ENCODE measurements around the gene ARHGAP9. TPM values are rescaled to one million over a fixed set of nuclear protein-coding genes. Genes with fewer than 3 reads are reported as not detected.

The ARHGAP9 gene
- total and polyA plus RNA-seq, 5 donors from 2014 or later = 173 to 403 (median 187) TPM

DNA sequence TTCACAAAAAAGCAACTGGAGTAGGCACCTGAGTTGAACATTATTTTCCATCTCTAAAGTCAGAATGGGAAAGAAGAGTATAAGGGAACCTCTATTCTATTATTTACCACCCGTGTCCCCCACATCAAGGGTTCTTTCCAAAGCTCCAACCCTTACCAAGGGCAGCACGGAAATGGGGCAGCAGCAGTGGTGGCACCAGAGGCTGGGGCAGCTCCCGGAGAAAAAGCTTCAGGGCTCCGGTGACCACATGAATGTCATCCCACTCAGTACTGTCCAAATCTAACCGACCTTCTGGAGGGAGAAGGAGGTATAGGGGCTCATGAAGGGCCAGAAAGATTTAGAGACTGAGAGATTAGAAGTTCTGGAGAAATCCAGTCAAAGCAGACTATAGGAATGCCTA lies 5.8 kb downstream of the ARHGAP9 start:
- DNase-seq (no peak), ATAC-seq (ENCODE audit: low read depth in 2 of 2) (no peak)
- peak overlapping the region; percentile 14 for H3K27ac ChIP-seq (ENCODE audit: insufficient read depth, low read length, poor library complexity, severe bottlenecking)
- peaks cover 45% of the 10 kb centered on the region for H3K36me3 Mint-ChIP-seq
- H3K4me1 ChIP-seq (ENCODE audit: control insufficient read depth, insufficient read depth, low read length, poor library complexity, severe bottlenecking) = peaks cover 71% of the 10 kb centered on the region
- H3K4me3 Mint-ChIP-seq = peak overlapping the region; percentile 82 to 89 (median 86)
- no peaks in the 10 kb centered on the region for H3K27me3 Mint-ChIP-seq
- H3K36me3 ChIP-seq (ENCODE audit: control insufficient read depth, insufficient read depth, low read length) = peaks cover 64% of the 10 kb centered on the region
- H3K9me3 Mint-ChIP-seq = no peaks in the 10 kb centered on the region
- H3K9me3 ChIP-seq (ENCODE audit: control insufficient read depth in 2 of 2, low read length in 2 of 2) = no peaks in the 10 kb centered on the region
- no peak overlapping the region for H3K4me3 ChIP-seq (ENCODE audit: low read depth, low read length)
- peaks cover 8 to 75% (median 51%) of the 10 kb centered on the region in 4 donors for H3K4me1 Mint-ChIP-seq
- no peaks in the 10 kb centered on the region for H3K27me3 ChIP-seq (ENCODE audit: control insufficient read depth, insufficient read depth, low read length)
- peak overlapping the region; percentile 39 to 97 (median 83) for H3K27ac Mint-ChIP-seq

- H3K27ac ChIP-seq (ENCODE audit: insufficient read depth, low read length, poor library complexity, severe bottlenecking) = no peak overlapping the region
- peaks cover 3 to 71% (median 47%) of the 10 kb centered on the region in 4 donors for H3K4me1 Mint-ChIP-seq
- no peak for ATAC-seq (ENCODE audit: low read depth in 2 of 2)
- H3K36me3 ChIP-seq (ENCODE audit: control insufficient read depth, insufficient read depth, low read length) = peaks cover 65% of the 10 kb centered on the region
- peaks cover 41% of the 10 kb centered on the region for H3K36me3 Mint-ChIP-seq
- no peak for DNase-seq
- no peaks in the 10 kb centered on the region for H3K27me3 ChIP-seq (ENCODE audit: control insufficient read depth, insufficient read depth, low read length)
- H3K4me3 ChIP-seq (ENCODE audit: low read depth, low read length) = no peak overlapping the region
- peak overlapping the region in 3 of 4 donors; percentile 82 to 89 (median 84) for H3K4me3 Mint-ChIP-seq
- H3K9me3 Mint-ChIP-seq = no peaks in the 10 kb centered on the region
- no peaks in the 10 kb centered on the region for H3K9me3 ChIP-seq (ENCODE audit: control insufficient read depth in 2 of 2, low read length in 2 of 2)
- H3K27me3 Mint-ChIP-seq = no peaks in the 10 kb centered on the region
- H3K4me1 ChIP-seq (ENCODE audit: control insufficient read depth, insufficient read depth, low read length, poor library complexity, severe bottlenecking) = peaks cover 66% of the 10 kb centered on the region
- H3K27ac Mint-ChIP-seq = peak overlapping the region; percentile 13 to 97 (median 83)
Observed at GRCh38 chr12:57473392-57473791, 6.3 kb downstream of the ARHGAP9 start.

GRCh38 chr12:57472391-57472790 lies 7.3 kb downstream of the ARHGAP9 start:
- no peaks in the 10 kb centered on the region for H3K9me3 Mint-ChIP-seq
- Histone ChIP-seq H3K27ac (ENCODE audit: insufficient read depth, low read length, poor library complexity, severe bottlenecking) (peak overlapping the region; percentile 38), H3K4me3 (ENCODE audit: low read depth, low read length) (no peak overlapping the region), H3K36me3 (ENCODE audit: control insufficient read depth, insufficient read depth, low read length) (peaks cover 72% of the 10 kb centered on the region), H3K27me3 (ENCODE audit: control insufficient read depth, insufficient read depth, low read length) (no peaks in the 10 kb centered on the region), H3K4me1 (ENCODE audit: control insufficient read depth, insufficient read depth, low read length, poor library complexity, severe bottlenecking) (peaks cover 56% of the 10 kb centered on the region), H3K9me3 (ENCODE audit: control insufficient read depth in 2 of 2, low read length in 2 of 2) (no peaks in the 10 kb centered on the region)
- H3K4me3 Mint-ChIP-seq = peak overlapping the region in 3 of 4 donors; percentile 11 to 89 (median 46)
- peaks cover 47% of the 10 kb centered on the region for H3K36me3 Mint-ChIP-seq
- H3K27ac Mint-ChIP-seq = peak overlapping the region; percentile 43 to 84 (median 49)
- H3K27me3 Mint-ChIP-seq = no peaks in the 10 kb centered on the region
- ATAC-seq (ENCODE audit: low read depth in 2 of 2) = no peak
- no peak for DNase-seq
- H3K4me1 Mint-ChIP-seq = peaks cover 0 to 70% (median 48%) of the 10 kb centered on the region in 4 donors

DNA sequence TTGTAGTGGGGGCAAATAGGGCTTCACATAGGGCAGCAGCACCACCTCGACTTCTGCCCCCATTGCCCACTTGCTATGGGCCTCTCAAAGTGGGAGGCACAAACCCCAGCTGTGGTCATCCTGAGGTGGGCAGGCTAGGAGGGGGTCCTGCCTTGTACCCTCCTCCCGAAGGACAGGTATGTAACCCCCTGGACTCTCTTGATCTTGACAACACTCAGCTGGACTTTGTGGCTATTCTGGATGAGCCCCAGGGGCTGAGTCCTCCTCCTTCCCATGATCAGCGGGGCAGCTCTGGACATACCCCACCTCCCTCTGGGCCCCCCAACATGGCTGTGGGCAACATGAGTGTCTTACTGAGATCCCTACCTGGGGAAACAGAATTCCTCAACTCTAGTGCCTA lies 8.0 kb downstream of the ARHGAP9 start:
- ATAC-seq (ENCODE audit: low read depth in 2 of 2) = no peak
- peaks cover 75% of the 10 kb centered on the region for H3K36me3 ChIP-seq (ENCODE audit: control insufficient read depth, insufficient read depth, low read length)
- peaks cover 48% of the 10 kb centered on the region for H3K4me1 ChIP-seq (ENCODE audit: control insufficient read depth, insufficient read depth, low read length, poor library complexity, severe bottlenecking)
- Mint-ChIP-seq H3K27me3 (no peaks in the 10 kb centered on the region), H3K4me1 (peaks cover 0 to 63% (median 43%) of the 10 kb centered on the region in 4 donors), H3K4me3 (peak overlapping the region in 1 of 4 donors; percentile 89), H3K27ac (peak overlapping the region in 1 of 3 donors; percentile 49), H3K9me3 (no peaks in the 10 kb centered on the region), H3K36me3 (peaks cover 48% of the 10 kb centered on the region)
- no peak overlapping the region for H3K4me3 ChIP-seq (ENCODE audit: low read depth, low read length)
- peak overlapping the region; percentile 14 for H3K27ac ChIP-seq (ENCODE audit: insufficient read depth, low read length, poor library complexity, severe bottlenecking)
- H3K27me3 ChIP-seq (ENCODE audit: control insufficient read depth, insufficient read depth, low read length) = no peaks in the 10 kb centered on the region
- no peaks in the 10 kb centered on the region for H3K9me3 ChIP-seq (ENCODE audit: control insufficient read depth in 2 of 2, low read length in 2 of 2)
- no peak for DNase-seq

DNA sequence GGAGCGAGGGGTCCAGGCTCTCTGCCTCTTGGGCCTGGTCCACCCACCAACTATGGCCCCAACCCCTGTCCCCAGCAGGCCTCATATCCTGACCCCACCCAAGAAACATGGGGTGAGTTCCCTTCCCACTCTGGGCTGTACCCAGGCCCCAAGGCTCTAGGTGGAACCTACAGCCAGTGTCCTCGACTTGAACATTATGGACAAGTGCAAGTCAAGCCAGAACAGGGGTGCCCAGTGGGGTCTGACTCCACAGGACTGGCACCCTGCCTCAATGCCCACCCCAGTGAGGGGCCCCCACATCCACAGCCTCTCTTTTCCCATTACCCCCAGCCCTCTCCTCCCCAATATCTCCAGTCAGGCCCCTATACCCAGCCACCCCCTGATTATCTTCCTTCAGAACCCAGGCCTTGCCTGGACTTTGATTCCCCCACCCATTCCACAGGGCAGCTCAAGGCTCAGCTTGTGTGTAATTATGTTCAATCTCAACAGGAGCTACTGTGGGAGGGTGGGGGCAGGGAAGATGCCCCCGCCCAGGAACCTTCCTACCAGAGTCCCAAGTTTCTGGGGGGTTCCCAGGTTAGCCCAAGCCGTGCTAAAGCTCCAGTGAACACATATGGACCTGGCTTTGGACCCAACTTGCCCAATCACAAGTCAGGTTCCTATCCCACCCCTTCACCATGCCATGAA lies 8.6 kb downstream of the ARHGAP9 start:
- Mint-ChIP-seq H3K36me3 (peaks cover 48% of the 10 kb centered on the region), H3K27ac (peak overlapping the region in 2 of 3 donors; percentile 83 to 86), H3K27me3 (no peaks in the 10 kb centered on the region), H3K9me3 (no peaks in the 10 kb centered on the region), H3K4me1 (peaks cover 0 to 58% (median 38%) of the 10 kb centered on the region in 4 donors), H3K4me3 (no peak overlapping the region)
- Histone ChIP-seq H3K4me3 (ENCODE audit: low read depth, low read length) (no peak overlapping the region), H3K27ac (ENCODE audit: insufficient read depth, low read length, poor library complexity, severe bottlenecking) (peak overlapping the region; percentile 14), H3K27me3 (ENCODE audit: control insufficient read depth, insufficient read depth, low read length) (no peaks in the 10 kb centered on the region), H3K36me3 (ENCODE audit: control insufficient read depth, insufficient read depth, low read length) (peaks cover 75% of the 10 kb centered on the region), H3K9me3 (ENCODE audit: control insufficient read depth in 2 of 2, low read length in 2 of 2) (no peaks in the 10 kb centered on the region), H3K4me1 (ENCODE audit: control insufficient read depth, insufficient read depth, low read length, poor library complexity, severe bottlenecking) (peaks cover 43% of the 10 kb centered on the region)
- no peak for ATAC-seq (ENCODE audit: low read depth in 2 of 2)
- DNase-seq = no peak

- Histone ChIP-seq H3K4me1 (ENCODE audit: control insufficient read depth, insufficient read depth, low read length, poor library complexity, severe bottlenecking) (peaks cover 36% of the 10 kb centered on the region), H3K27ac (ENCODE audit: insufficient read depth, low read length, poor library complexity, severe bottlenecking) (no peak overlapping the region), H3K9me3 (ENCODE audit: control insufficient read depth in 2 of 2, low read length in 2 of 2) (no peaks in the 10 kb centered on the region), H3K4me3 (ENCODE audit: low read depth, low read length) (no peak overlapping the region), H3K27me3 (ENCODE audit: control insufficient read depth, insufficient read depth, low read length) (no peaks in the 10 kb centered on the region), H3K36me3 (ENCODE audit: control insufficient read depth, insufficient read depth, low read length) (peaks cover 73% of the 10 kb centered on the region)
- ATAC-seq (ENCODE audit: low read depth in 2 of 2) = no peak
- no peak for DNase-seq
- H3K27ac Mint-ChIP-seq = peak overlapping the region in 1 of 3 donors; percentile 83
- peaks cover 52% of the 10 kb centered on the region for H3K36me3 Mint-ChIP-seq
- no peaks in the 10 kb centered on the region for H3K27me3 Mint-ChIP-seq
- no peaks in the 10 kb centered on the region for H3K9me3 Mint-ChIP-seq
- H3K4me1 Mint-ChIP-seq = peaks cover 0 to 58% (median 39%) of the 10 kb centered on the region in 4 donors
- H3K4me3 Mint-ChIP-seq = no peak overlapping the region
Observed at GRCh38 chr12:57470286-57470969, 9.2 kb downstream of the ARHGAP9 start.

DNA sequence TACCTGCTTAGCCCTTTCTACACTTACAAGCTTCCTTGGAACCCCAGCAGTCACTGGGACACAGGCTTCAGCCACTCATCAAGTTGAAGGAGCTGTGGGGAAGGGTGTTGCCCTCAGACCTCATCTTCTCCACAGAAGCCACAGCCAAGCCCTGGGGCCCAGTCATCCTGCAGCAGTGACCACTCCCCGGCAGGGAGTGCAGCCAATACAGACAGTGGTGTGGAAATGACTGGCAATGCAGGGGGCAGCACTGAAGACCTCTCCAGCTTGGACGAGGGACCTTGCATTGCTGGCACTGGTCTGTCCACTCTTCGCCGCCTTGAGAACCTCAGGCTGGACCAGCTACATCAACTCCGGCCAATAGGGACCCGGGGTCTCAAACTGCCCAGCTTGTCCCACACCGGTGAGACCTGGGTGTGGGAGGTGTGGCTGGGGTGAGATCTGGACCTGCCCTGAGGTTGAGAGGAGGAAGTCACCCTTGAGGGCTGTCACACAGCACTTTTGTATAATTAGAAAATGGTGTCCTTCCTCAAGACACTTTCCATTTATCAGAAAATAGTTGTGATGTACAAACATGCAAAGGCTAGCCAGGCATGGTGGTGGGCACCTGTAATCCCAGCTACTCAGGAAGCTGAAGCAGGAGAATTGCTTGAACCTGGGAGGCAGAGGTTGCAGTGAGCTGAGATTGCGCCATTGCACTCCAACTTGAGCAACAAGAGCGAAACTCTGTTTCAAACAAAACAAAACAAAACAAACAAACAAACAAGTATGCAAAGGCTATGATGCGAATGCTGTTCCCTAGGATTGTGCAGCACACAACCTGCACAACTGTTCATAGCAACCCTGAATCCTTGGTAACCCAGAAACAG lies 10.1 kb downstream of the ARHGAP9 start:
- Histone ChIP-seq H3K4me3 (ENCODE audit: low read depth, low read length) (no peak overlapping the region), H3K36me3 (ENCODE audit: control insufficient read depth, insufficient read depth, low read length) (peaks cover 65% of the 10 kb centered on the region), H3K4me1 (ENCODE audit: control insufficient read depth, insufficient read depth, low read length, poor library complexity, severe bottlenecking) (peaks cover 27% of the 10 kb centered on the region), H3K27me3 (ENCODE audit: control insufficient read depth, insufficient read depth, low read length) (no peaks in the 10 kb centered on the region), H3K9me3 (ENCODE audit: control insufficient read depth in 2 of 2, low read length in 2 of 2) (no peaks in the 10 kb centered on the region), H3K27ac (ENCODE audit: insufficient read depth, low read length, poor library complexity, severe bottlenecking) (no peak overlapping the region)
- peaks cover 0 to 59% (median 37%) of the 10 kb centered on the region in 4 donors for H3K4me1 Mint-ChIP-seq
- H3K27ac Mint-ChIP-seq = peak overlapping the region in 1 of 3 donors; percentile 48
- H3K27me3 Mint-ChIP-seq = peaks cover 6% of the 10 kb centered on the region
- peaks cover 47% of the 10 kb centered on the region for H3K36me3 Mint-ChIP-seq
- DNase-seq (no peak), ATAC-seq (ENCODE audit: low read depth in 2 of 2) (no peak)
- peak overlapping the region in 1 of 4 donors; percentile 25 for H3K4me3 Mint-ChIP-seq
- no peaks in the 10 kb centered on the region for H3K9me3 Mint-ChIP-seq
